GM12892 (cell line): Measurements from ENCODE around the gene VAT1.

Experiments
- POLR2AphosphoS5 ChIP-seq: IDR thresholded peaks from 2 replicates; pipeline ENCODE4 v1.6.1; 2011; ENCODE audit warnings: low read depth, low read length, control low read depth
- TAF1 ChIP-seq: IDR thresholded peaks from 2 replicates; pipeline ENCODE4 v1.6.1; 2011; ENCODE audit warnings: low read depth, mild to moderate bottlenecking, control low read depth, low read length, borderline replicate concordance

DNA sequence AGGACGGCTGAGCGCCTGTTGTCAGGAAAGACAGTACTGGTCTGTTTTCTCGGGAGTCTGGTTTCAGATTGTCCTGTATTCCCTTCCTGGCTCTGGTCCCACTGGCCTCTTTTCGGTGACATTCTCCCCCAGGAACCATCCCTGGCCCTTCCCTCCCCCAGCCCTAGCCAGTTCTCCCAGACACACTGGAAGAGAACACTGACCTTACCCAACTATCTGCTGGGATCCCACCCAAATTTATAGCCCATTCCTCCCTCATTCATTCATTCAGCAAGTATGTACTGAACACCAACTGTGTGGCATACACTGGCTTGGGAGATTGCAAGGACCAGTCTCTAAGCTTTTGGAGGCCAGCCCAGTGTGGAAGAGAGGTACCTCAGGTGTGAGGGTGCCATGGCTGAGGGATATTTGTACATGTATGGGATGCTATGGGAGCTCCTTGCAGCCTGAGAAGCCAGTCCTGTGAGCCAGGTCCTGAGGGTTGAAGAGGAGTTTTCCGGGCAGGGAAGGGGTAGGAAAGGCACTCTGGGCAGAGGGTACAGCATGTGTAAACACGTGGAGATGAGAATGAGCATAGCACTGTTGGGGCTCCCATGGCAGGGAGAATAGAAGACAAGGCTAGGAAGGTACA, 8.1 kb upstream of the VAT1 start:
- TF ChIP-seq POLR2AphosphoS5 (no peak), TAF1 (no peak)
